H1 (cell line): Measurements from ENCODE around the gene ANGPTL4. TPM values are rescaled to one million over a fixed set of nuclear protein-coding genes. Genes with fewer than 3 reads are reported as not detected.

Experiments used
- CTCF ChIA-PET: fragments of 300-600 bp; sonication (Branson Sonifier 250); formaldehyde crosslinking; loops from one replicate; lab custom pipeline; 2021; ENCODE audit not compliant: partially characterized antibody; lab: Charles Lee
- POLR2A ChIA-PET: fragments of 300-600 bp; sonication (Branson Sonifier 250); formaldehyde crosslinking; loops from one replicate; lab custom pipeline; 2021; ENCODE audit warnings: inconsistent platforms; ENCODE audit not compliant: partially characterized antibody; lab: Charles Lee
- DNase-seq, 2 experiments: peaks; one replicate each; pipeline versions ENCODE4 v3.0.0 to v3.0.0-alpha.2; 2010 to 2022; ENCODE audit warnings: low spot score in 2 of 2, low read depth in 1 of 2, mixed read lengths in 1 of 2
- FAIRE-seq: peaks from 2 replicates; lab custom pipeline; 2011; peaks lifted over from hg19 to GRCh38; lab: Jason Lieb, UNC
- H2AFZ ChIP-seq: 2 replicates; pipeline ENCODE4 v1.8.1; 2012; ENCODE audit warnings: low read length, inconsistent platforms
- H2AK5ac ChIP-seq: 2 replicates; pipeline ENCODE4 v1.6.1; 2013; ENCODE audit warnings: low read depth, low read length
- H2BK120ac ChIP-seq: replicated peaks from 2 replicates; pipeline ENCODE3; 2013; ENCODE audit warnings: low read depth, low read length, inconsistent platforms
- H2BK12ac ChIP-seq: 2 replicates; pipeline ENCODE4 v1.6.1; 2013; ENCODE audit warnings: low read depth, low read length
- H2BK15ac ChIP-seq: 2 replicates; pipeline ENCODE4 v1.6.1; 2013; ENCODE audit warnings: low read length
- H2BK20ac ChIP-seq: 2 replicates; pipeline ENCODE4 v1.6.1; 2013; ENCODE audit warnings: low read length
- H2BK5ac ChIP-seq: 2 replicates; pipeline ENCODE4 v1.6.1; 2013; ENCODE audit warnings: low read depth, low read length
- H3K14ac ChIP-seq: 2 replicates; pipeline ENCODE4 v1.6.1; 2013; ENCODE audit warnings: inconsistent platforms; ENCODE audit not compliant: insufficient read length
- H3K18ac ChIP-seq: 2 replicates; pipeline ENCODE4 v1.6.1; 2013; ENCODE audit warnings: low read length; ENCODE audit errors: extremely low read depth
- H3K23ac ChIP-seq: 2 replicates; pipeline ENCODE4 v1.6.1; 2013; ENCODE audit warnings: inconsistent platforms; ENCODE audit not compliant: insufficient read length
- H3K23me2 ChIP-seq: 2 replicates; pipeline ENCODE4 v1.6.1; 2013; ENCODE audit warnings: low read depth, low read length
- H3K27ac ChIP-seq: 2 replicates; pipeline ENCODE4 v1.6.1; 2011; ENCODE audit warnings: low read depth, low read length, inconsistent platforms
- H3K27me3 ChIP-seq, 4 experiments: replicated peaks in 1 of 4; 1 replicate in 1 of 4; 2 replicates in 3 of 4; pipeline versions ENCODE4 v1.6.1 to v1.8.1; 2011 to 2013; ENCODE audit warnings: low read length in 3 of 4, mild to moderate bottlenecking in 3 of 4, inconsistent platforms in 2 of 4, mixed read lengths in 2 of 4, moderate library complexity in 1 of 4; ENCODE audit not compliant: control insufficient read depth in 3 of 4, insufficient read depth in 3 of 4; ENCODE audit errors: extremely low read depth in 1 of 4
- H3K36me3 ChIP-seq, 4 experiments: 2 replicates each; pipeline versions ENCODE4 v1.6.1 to v1.8.1; 2011 to 2013; ENCODE audit warnings: mild to moderate bottlenecking in 4 of 4, low read length in 3 of 4, moderate library complexity in 2 of 4, control low read depth in 1 of 4, inconsistent platforms in 1 of 4; ENCODE audit not compliant: insufficient read depth in 4 of 4, control insufficient read depth in 2 of 4
- H3K4ac ChIP-seq: replicated peaks from 2 replicates; pipeline ENCODE3; 2013; ENCODE audit warnings: low read length, low read depth, mixed read lengths, inconsistent platforms; ENCODE audit not compliant: insufficient read length
- H3K4me1 ChIP-seq, 4 experiments: replicated peaks in 1 of 4; 1 replicate in 1 of 4; 2 replicates in 3 of 4; pipeline versions ENCODE4 v1.6.1 to v1.8.1; 2011 to 2013; ENCODE audit warnings: low read length in 3 of 4, inconsistent platforms in 2 of 4, mixed read lengths in 1 of 4; ENCODE audit not compliant: insufficient read depth in 4 of 4, control insufficient read depth in 3 of 4
- H3K4me2 ChIP-seq, 2 experiments: 2 replicates each; pipeline versions ENCODE4 v1.6.1 to v1.8.1; 2011 to 2013; ENCODE audit warnings: low read depth in 2 of 2, low read length in 2 of 2, control low read depth in 1 of 2, inconsistent platforms in 1 of 2, mild to moderate bottlenecking in 1 of 2; ENCODE audit not compliant: insufficient read depth in 1 of 2
- H3K4me3 ChIP-seq, 4 experiments: fragments of 200-600, 300-600 bp in 1 of 4; sonication (generic), shearing (Covaris generic), sonication (Bioruptor Twin) in 1 of 4; 2 replicates each; pipeline versions ENCODE4 v1.5.1 to v1.8.1; 2011 to 2016; ENCODE audit warnings: low read length in 4 of 4, low read depth in 3 of 4, control low read depth in 2 of 4, inconsistent platforms in 2 of 4, mild to moderate bottlenecking in 2 of 4, mixed read lengths in 1 of 4, moderate library complexity in 1 of 4; ENCODE audit not compliant: insufficient read depth in 2 of 4; ENCODE audit errors: extremely low read depth in 1 of 4
- H3K56ac ChIP-seq: replicated peaks from 2 replicates; pipeline ENCODE3; 2013; ENCODE audit warnings: low read depth, mild to moderate bottlenecking, mixed read lengths, low read length, inconsistent platforms; ENCODE audit not compliant: insufficient read length
- H3K79me1 ChIP-seq: 2 replicates; pipeline ENCODE4 v1.6.1; 2013; ENCODE audit warnings: low read depth, low read length, control low read depth
- H3K79me2 ChIP-seq, 2 experiments: 2 replicates each; pipeline versions ENCODE4 v1.6.1 to v1.8.1; 2012 to 2013; ENCODE audit warnings: low read length in 2 of 2, mild to moderate bottlenecking in 2 of 2, inconsistent platforms in 1 of 2; ENCODE audit not compliant: insufficient read depth in 2 of 2, control insufficient read depth in 1 of 2
- H3K9ac ChIP-seq, 4 experiments: replicated peaks in 1 of 4; 1 replicate in 1 of 4; 2 replicates in 3 of 4; pipeline versions ENCODE4 v1.6.1 to v1.8.1; 2011 to 2013; ENCODE audit warnings: low read depth in 3 of 4, low read length in 3 of 4, control low read depth in 2 of 4, mild to moderate bottlenecking in 2 of 4, moderate library complexity in 2 of 4, inconsistent platforms in 1 of 4; ENCODE audit errors: extremely low read depth in 1 of 4
- H3K9me3 ChIP-seq, 2 experiments: 2 replicates each; pipeline versions ENCODE4 v1.6.1 to v1.8.1; 2012 to 2013; ENCODE audit warnings: mild to moderate bottlenecking in 2 of 2, moderate library complexity in 2 of 2, control low read depth in 1 of 2, inconsistent platforms in 1 of 2, low read depth in 1 of 2, low read length in 1 of 2, mixed read lengths in 1 of 2; ENCODE audit not compliant: insufficient read depth in 2 of 2
- H4K20me1 ChIP-seq, 2 experiments: replicated peaks in 1 of 2; 2 replicates each; pipeline versions ENCODE3 to v1.8.1; 2011 to 2013; ENCODE audit warnings: inconsistent platforms in 2 of 2, low read length in 2 of 2, mild to moderate bottlenecking in 1 of 2; ENCODE audit not compliant: insufficient read depth in 2 of 2, control insufficient read depth in 1 of 2
- H4K5ac ChIP-seq: 2 replicates; pipeline ENCODE4 v1.6.1; 2013; ENCODE audit warnings: low read length, low read depth, mixed read lengths, inconsistent platforms; ENCODE audit not compliant: insufficient read length
- H4K8ac ChIP-seq: 2 replicates; pipeline ENCODE4 v1.8.0; 2013; ENCODE audit warnings: mild to moderate bottlenecking, moderate library complexity, low read length, inconsistent platforms; ENCODE audit not compliant: insufficient read depth; ENCODE audit errors: extremely low read depth
- H4K91ac ChIP-seq: replicated peaks from 2 replicates; pipeline ENCODE3; 2013; ENCODE audit warnings: low read length, mixed read lengths, inconsistent platforms; ENCODE audit not compliant: insufficient read length
- ATF2 ChIP-seq: IDR thresholded peaks from 2 replicates; pipeline ENCODE4 v1.6.1; 2012; ENCODE audit warnings: low read length, inconsistent platforms
- CREB1 ChIP-seq: IDR thresholded peaks from 2 replicates; pipeline ENCODE4 v1.6.1; 2012; ENCODE audit warnings: inconsistent platforms
- CTBP2 ChIP-seq: IDR thresholded peaks from 2 replicates; pipeline ENCODE4 v1.7.0; 2011; ENCODE audit warnings: borderline replicate concordance, mild to moderate bottlenecking, moderate library complexity, mixed read lengths, low read length; ENCODE audit not compliant: insufficient read depth, insufficient read length
- E2F6 ChIP-seq: IDR thresholded peaks from 2 replicates; pipeline ENCODE4 v1.6.1; 2012; ENCODE audit warnings: inconsistent platforms
- EP300 ChIP-seq, 2 experiments: IDR thresholded peaks; 1 replicate in 1 of 2; 2 replicates in 1 of 2; pipeline ENCODE4 v1.6.1; 2011 to 2012; ENCODE audit warnings: low read depth in 2 of 2, low read length in 2 of 2, mild to moderate bottlenecking in 2 of 2, borderline replicate concordance in 1 of 2, inconsistent platforms in 1 of 2, moderate library complexity in 1 of 2
- NANOG ChIP-seq: IDR thresholded peaks from 2 replicates; pipeline ENCODE4 v1.6.1; 2011; ENCODE audit warnings: low read length, low read depth, mild to moderate bottlenecking, inconsistent platforms; ENCODE audit not compliant: insufficient read depth, poor library complexity, severe bottlenecking
- NRF1 ChIP-seq: IDR thresholded peaks from 2 replicates; pipeline ENCODE4 v1.6.1; 2011; ENCODE audit warnings: mild to moderate bottlenecking, low read depth, low read length, improper control_type of control experiment
- POU5F1 ChIP-seq: IDR thresholded peaks from 2 replicates; pipeline ENCODE4 v1.6.1; 2011; ENCODE audit warnings: low read depth, mild to moderate bottlenecking, low read length, moderate library complexity
- RNF2 ChIP-seq: fragments of 200-900, 300-1000 bp; sonication (generic); IDR thresholded peaks from 2 replicates; pipeline ENCODE4 v1.7.1; 2016; ENCODE audit warnings: borderline replicate concordance, low read depth, mild to moderate bottlenecking, antibody characterized with exemption, low read length; ENCODE audit not compliant: poor library complexity, severe bottlenecking; ENCODE audit errors: missing control alignments
- RXRA ChIP-seq: IDR thresholded peaks from 2 replicates; pipeline ENCODE4 v1.6.1; 2011; ENCODE audit warnings: low read depth, mild to moderate bottlenecking, low read length, moderate library complexity; ENCODE audit not compliant: insufficient read depth
- WGBS, 2 experiments: shearing (Covaris generic) in 1 of 2; methylation state at CpG; one replicate each; pipeline versions ENCODE4 v1.1.6 to v1.1.7; 2013 to 2015; ENCODE audit warnings: low lambda C conversion rate in 2 of 2, mixed read lengths in 2 of 2, inconsistent platforms in 1 of 2, low coverage in 1 of 2, missing lambda C conversion rate in 1 of 2; ENCODE audit not compliant: insufficient replicate concordance in 2 of 2, insufficient coverage in 1 of 2, insufficient read length in 1 of 2; ENCODE audit errors: extremely low coverage in 1 of 2, missing lambda C conversion rate in 1 of 2; 5-methylcytosine and 5-hydroxymethylcytosine counted together
- polyA plus RNA-seq, 7 experiments: library from polyadenylated mRNA; depleted of rRNA in 3 of 7; stranded (reverse) in 5 of 7; unstranded in 2 of 7; fragments of >200 nt in 5 of 7; fragments of 200-250 nt in 2 of 7; gene quantifications; 1 replicate in 5 of 7; 2 replicates in 1 of 7; 4 replicates in 1 of 7; pipeline versions ENCODE4 v1.2.1 to v1.2.3, GENCODE V29; 2011 to 2013; ENCODE audit warnings: missing spikeins in 2 of 7, mixed read lengths in 2 of 7
- total RNA-seq: library from RNA; stranded (reverse); fragmentation: NEBNext Ultra II Directional; extraction: Animal tissue kit (Norgen Biotek cat#: 25700); gene quantifications from 2 replicates; pipeline ENCODE4 v1.2.1, GENCODE V29; 2021

ANGPTL4 gene
- total and polyA plus RNA-seq, 2 of the 8 experiments (the other 6 are each of a cell fraction or from before 2014, with no cell fraction given), result 2.3 to 6.5 TPM

GRCh38 chr19:8325454-8325853 is 38.5 kb upstream of the ANGPTL4 start:
- H4K8ac ChIP-seq, result no peak overlapping the region
- no peak overlapping the region for H2BK15ac ChIP-seq
- peaks cover 0 to 25% of the 10 kb centered on the region in 2 experiments; a peak in 2 of 4 replicates for H3K79me2 ChIP-seq
- no peak overlapping the region for H2AK5ac ChIP-seq
- CTCF ChIA-PET, result interaction anchor here (0.6 to 1.3 kb wide), 5 partner anchors 9 to 33 kb away, joined by 3 to 5 read pairs (median 3); no protein-coding TSS in a partner anchor
- no peaks in the 10 kb centered on the region; a peak in 2 of 7 replicates for H3K27me3 ChIP-seq
- H4K91ac ChIP-seq, result no peak overlapping the region
- no peak for DNase-seq
- H3K4me1 ChIP-seq, result peaks cover 0 to 8% (median 5%) of the 10 kb centered on the region in 4 experiments; a peak in 5 of 7 replicates
- no peak overlapping the region for H3K56ac ChIP-seq
- H3K14ac ChIP-seq, result no peak overlapping the region
- peaks cover 15% of the 10 kb centered on the region for H3K23me2 ChIP-seq
- H3K36me3 ChIP-seq, result peaks cover 13 to 20% (median 15%) of the 10 kb centered on the region in 4 experiments
- no peak overlapping the region for H2AFZ ChIP-seq
- no peak overlapping the region for H3K23ac ChIP-seq
- WGBS, 2 experiments, result 86% methylated on average over 3 of the region's 3 CpGs; no CpG with 5 or more reads in 1 of the 2 experiments
- H3K4me2 ChIP-seq, result no peak overlapping the region
- H2BK12ac ChIP-seq, result no peak overlapping the region
- no peak overlapping the region for H3K27ac ChIP-seq
- H2BK5ac ChIP-seq, result no peak overlapping the region
- no peak overlapping the region for H2BK20ac ChIP-seq
- no peak overlapping the region for H3K4me3 ChIP-seq
- no peak for FAIRE-seq
- H3K79me1 ChIP-seq, result peaks cover 10% of the 10 kb centered on the region; the same call in 1 of the 2 replicates
- peaks cover 5 to 15% of the 10 kb centered on the region in 2 experiments for H4K20me1 ChIP-seq
- no peaks in the 10 kb centered on the region for H3K9me3 ChIP-seq
- no peak overlapping the region for H4K5ac ChIP-seq
- H3K4ac ChIP-seq, result no peak overlapping the region
- H3K18ac ChIP-seq, result no peak overlapping the region
- no peak overlapping the region for H2BK120ac ChIP-seq
- H3K9ac ChIP-seq, result no peak overlapping the region
- POLR2A ChIA-PET, result interaction anchor here (0.6 to 27.1 kb wide), 5 partner anchors 4 to 229 kb away, joined by 3 to 583 read pairs (median 3); partner anchors contain the start of genes CD320, KANK3, NDUFA7 and RPS28
- TF ChIP-seq NRF1 (no peak), ATF2 (no peak), POU5F1 (no peak), RXRA (no peak), EP300 (IDR thresholded peaks at IDR 0.05; ENCODE audit: borderline replicate concordance in 1 of 2, low read depth in 2 of 2, low read length in 2 of 2) (no peak), CTBP2 (no peak), CREB1 (no peak), RNF2 (no peak), E2F6 (no peak), NANOG (no peak)
